Superior temporal gyrus (tissue), 1 donor: ENCODE results near the gene TSPEAR.
"Not testable (repeated sequence)": the region's sequence is repeated elsewhere in the genome, so short reads cannot be mapped to it uniquely, and the experiment has no call there.

Experiments
- DNase-seq: peaks from one replicate; pipeline ENCODE4 v3.0.0-alpha.2; 2016; ENCODE audit errors: extremely low spot score

TSPEAR gene

DNA sequence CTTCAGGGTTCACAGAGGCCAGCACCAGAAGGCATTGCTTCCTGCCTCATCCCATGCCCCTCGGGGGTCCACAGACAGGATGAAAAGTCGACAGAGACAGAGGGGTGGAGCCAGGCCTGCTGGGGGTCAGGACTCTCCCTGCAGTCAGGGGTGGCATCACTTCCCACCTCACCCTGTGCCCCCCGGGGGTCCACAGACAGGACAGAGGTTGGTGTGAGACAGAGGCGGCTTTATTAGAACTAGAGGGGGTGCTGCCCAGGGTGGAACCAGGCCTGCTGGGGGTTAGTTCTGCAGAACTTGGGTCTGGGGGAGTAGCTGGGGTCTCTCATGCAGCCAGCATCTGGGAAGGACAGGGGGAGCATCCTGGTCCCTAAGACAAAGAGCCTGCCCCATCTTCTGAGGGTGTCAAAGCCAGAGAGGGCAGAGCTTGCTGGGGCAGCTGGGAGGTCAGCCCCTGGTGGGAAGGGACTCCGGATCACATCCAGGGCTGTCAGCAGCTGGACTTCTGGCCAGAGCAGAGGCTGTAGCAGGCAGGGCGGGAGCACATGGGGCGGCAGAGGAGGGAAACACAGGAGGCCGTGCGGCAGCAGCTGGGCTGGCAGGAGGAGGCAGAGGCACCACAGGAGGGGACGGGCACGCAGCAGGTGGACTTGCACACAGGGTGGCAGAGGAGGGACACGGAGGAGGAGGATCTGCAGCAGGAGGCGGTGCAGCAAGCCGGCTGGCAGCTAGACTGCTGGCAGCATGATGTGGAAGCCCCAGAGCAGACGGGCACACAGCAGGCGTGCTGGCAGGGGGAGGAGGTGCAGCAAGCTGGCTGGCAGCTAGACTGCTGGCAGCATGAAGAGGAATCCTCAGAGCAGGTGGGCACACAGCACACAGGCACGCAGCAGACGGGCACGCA is 120.2 kb downstream of the TSPEAR start:
- not testable (repeated sequence) for DNase-seq

DNA sequence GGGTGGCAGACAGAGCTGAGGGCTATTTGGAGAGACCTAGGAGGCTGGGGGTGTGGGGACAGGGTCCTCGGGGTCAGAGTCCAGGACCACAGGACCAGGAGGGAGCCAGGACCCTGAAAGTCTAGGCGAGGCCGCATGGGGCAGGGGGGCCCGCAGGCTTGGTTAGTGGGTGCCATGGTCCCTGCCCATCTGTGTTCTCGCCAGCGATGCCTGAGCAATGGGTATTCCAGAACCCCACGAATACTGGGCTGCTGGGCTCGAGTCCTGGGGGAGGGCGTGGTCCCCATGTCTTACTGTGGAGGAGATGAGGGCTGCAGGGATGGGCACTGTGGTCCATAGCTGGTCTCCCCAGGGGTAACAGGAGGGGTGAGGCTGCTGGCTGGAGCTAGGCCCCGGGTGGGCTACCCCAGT is 121.1 kb downstream of the TSPEAR start:
- no peak for DNase-seq

DNA sequence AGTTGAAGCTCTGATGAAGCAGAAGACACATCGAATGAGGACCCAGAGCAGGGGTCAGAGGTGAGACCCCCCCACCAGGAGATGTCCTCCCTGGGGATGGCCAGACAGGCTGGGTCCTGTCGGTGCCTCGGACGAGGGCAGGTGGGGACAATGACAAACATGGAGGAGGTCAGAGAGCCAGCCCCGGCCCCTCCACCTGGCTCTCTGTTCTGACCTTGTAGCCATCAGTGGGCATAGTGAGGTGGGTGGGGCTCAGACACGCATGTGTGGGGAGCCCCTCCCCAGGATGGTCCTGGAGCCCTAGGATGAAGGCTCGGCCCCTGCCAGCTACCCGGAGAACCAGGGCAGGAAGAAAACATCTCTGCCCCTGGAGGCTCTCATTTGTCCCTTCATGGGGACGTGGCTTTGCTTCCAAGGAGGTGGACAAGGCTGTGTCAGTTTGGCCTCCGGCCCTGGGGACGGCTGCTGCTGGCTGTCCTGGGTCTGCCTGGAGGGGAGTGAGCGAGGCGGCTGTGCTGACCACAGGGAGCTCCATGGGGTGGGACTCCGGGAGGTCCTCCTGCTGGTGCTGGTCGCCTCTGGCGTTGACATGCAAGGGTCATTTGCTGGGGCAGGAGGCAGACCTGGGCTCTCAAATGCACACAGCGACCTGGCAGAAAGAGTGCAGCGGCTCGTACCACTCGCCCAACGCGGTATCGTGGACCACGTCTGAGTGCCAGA is 121.6 kb downstream of the TSPEAR start:
- no peak for DNase-seq

DNA sequence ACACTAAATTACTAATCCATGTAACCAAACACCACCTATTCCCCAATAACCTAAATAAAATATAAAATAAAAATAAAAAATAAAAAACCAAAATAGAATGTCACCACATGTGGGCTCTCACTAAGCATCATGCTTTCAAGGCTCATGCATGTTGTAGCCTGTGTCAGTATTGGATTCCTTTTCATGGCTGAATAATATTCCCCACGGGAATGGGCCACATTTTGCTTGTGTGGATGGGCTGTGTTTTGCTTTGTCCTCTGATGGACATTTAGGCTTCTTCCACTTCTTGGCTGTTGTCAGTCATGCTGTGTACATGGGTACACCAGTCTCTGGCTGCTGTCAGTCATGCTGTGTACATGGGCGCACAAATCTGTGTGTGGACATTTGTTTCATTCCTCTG is 122.3 kb downstream of the TSPEAR start:
- no peak for DNase-seq

DNA sequence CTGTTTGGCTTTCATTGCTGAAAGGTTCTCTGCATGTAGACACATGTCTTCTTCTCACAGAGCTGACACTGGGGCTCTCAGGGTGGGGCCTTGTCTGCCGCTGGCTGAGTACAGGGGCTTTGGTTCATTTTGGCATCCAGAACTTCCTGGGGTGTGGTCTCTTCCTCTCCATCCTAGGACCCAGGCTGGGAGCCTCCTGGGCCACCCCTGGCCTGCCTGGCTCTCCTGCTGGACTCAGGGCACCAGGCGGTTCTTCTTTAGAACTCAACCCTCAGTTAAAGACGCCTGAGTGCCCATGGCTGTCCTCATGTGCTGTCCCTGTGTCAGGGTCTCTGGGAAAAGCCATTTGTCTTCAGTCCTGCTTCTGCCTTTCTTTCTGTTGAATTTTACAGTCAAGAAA is 125.5 kb downstream of the TSPEAR start:
- no peak for DNase-seq

DNA sequence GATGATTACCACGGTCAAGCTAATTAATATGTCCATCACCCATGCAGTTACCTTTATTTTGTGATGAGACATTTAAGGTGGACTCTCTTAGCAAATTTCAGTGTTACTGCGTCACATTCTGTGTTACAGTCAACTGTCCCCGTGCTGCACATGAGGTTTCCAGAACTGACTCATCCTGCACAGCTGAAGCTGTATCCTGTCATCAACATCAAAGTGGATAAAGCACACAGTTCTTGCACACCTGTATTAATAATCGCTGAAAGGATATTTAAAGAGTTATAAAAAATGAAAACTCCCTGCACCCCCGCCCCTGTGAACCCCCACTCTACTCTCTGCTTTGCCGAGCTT is 127.6 kb downstream of the TSPEAR start:
- no peak for DNase-seq

DNA sequence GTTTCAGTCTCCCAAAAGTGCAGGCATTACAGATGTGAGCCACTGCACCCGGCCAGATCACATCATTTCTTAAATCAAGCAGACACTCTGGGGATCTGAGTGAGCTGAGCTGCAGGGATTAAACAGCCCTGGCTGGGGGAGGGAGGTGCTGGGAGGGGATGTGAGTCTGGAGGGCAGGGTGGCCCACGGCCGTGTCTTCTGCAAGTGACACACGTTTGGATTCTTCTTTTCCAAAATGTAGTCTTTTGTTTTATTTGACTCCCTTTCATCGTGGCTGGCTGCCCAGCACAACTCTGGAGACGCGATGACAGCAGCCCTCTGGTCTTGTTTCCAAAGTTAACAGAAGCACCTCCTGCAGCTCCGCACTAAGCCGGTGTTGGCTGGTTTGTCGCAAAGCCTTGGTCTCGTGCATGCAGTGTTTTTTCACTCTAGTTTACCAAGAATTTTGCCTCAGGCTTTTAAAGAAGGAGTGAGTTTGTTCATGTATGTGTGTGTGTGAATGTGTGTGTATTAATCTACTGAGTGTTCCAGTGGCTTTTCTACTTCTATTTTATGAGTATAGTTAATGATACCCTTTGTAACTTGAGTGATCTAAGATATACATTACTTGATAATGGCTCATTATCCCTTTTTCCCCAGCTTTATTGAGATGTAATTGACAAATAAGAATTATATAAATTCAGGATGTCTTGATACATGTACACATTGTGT is 128.1 kb downstream of the TSPEAR start:
- DNase-seq, result no peak

DNA sequence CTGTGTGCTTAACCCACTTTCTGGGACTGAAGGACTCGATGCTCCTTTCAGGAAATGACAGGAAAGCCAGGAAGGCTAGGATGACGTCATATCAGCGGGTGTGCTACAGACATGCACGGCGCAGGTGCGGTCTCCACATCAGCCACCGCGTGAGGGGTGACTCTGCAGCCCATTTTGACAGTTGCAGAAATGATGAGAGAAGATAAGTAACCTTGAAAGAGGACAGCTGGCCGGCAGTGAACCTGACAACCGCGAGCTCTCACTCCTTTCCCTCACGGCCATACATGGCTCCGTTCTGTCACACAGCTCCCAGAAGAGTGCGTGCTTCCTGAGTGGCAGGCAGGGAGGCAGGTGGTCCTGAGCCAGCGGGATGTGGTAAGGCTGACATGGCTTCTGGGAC is 129.3 kb downstream of the TSPEAR start:
- DNase-seq, result no peak

DNA sequence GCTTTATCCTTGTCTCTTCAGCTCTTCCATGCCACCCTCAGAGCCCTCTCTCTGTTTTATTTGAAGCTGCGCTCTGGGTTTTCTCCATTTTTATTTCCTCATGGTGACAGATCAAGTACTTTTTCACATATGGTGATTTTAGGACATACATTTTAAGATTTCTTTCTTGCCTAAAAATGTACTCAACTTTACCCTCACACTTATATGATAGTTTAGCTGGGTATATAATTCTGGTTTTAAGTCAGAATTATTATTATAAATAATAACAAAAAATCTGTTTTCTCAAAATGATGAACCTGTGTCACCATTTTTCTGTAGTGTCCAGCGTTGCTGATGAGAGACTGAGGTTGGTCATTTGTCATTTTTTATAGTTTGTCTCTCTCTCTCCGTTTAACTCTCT is 130.2 kb downstream of the TSPEAR start:
- no peak for DNase-seq

DNA sequence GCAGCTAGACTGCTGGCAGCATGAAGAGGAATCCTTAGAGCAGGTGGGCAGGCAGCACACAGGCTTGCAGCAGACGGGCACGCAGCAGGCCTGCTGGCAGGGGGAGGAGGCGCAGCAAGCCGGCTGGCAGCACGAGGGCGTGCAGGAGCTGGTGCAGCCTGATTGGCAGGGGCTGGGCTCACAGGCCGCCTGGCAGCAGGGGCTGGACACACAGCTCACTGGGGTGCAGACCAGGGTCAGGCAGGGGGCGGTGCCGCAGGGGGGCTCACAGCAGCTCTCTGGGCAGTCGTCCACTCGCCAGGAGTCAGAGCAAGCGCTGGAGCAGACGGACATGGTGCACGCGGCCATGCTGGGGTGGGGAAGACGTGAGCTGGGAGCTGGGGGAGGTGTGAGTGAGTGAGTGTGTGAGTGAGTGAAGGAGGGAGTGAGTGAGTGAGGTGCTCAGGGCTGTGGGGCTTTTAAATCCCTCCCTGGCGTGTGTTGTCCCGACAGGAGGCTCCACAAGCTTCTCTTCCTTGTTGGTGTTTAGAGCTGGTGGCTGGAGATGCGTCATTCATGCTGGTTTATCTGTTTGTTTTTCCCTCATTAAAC is 131.0 kb downstream of the TSPEAR start, which contains the start of gene KRTAP10-5:
TSS of gene KRTAP10-5 (minus strand) at position 374 of the 591 bp plus-strand sequence. CDS start at position 348, 26 bp downstream.
- not testable (repeated sequence) for DNase-seq

DNA sequence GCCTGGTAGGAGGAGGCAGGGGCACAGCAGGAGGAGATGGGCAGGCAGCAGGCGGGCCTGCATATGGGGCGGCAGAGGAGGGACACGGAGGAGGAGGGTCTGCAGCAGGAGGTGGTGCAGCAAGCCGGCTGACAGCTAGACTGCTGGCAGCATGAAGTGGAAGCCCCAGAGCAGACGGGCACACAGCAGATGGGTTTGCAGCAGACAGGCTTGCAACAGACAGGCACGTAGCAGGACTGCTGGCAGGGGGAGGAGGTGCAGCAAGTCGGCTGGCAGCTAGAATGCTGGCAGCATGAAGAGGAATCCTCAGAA is 131.6 kb downstream of the TSPEAR start:
- DNase-seq, result no peak

DNA sequence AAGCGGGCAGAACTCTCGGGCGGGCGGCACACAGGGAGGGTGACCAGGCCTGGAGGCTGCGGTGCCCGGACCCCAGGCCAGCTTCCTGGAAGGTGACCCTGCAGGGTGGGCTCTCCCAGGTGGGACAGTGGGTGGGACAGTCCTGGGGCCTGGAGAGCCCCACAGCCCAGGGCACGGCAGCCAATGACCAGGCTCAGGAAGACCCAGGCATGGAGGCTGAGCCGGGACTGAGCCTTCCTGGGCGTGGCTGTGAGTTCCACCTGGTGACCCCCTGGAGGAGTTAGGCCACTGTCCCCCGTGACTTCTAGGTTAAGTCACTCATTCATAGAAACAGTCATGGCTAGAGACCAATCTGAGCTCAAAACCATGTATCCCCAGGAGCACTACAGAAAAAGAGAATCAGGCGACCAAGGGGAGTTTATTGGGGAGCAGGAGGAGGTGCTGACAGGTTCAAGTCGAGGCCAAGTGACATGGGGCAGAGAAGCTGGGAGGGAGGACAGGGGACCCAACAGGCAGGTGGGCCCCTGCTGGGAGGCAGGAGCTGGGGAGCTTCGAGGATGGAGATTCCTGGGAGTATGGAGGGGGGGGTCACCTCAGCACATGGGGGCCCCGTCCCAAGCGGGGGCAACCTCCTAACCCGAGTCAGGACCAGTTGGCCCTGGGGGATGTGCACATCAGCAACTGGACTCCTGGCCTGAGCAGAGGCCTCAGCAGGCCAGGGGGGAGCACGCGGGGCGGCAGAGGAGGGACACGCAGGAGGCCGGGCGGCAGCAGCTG is 132.1 kb downstream of the TSPEAR start:
- no peak for DNase-seq

DNA sequence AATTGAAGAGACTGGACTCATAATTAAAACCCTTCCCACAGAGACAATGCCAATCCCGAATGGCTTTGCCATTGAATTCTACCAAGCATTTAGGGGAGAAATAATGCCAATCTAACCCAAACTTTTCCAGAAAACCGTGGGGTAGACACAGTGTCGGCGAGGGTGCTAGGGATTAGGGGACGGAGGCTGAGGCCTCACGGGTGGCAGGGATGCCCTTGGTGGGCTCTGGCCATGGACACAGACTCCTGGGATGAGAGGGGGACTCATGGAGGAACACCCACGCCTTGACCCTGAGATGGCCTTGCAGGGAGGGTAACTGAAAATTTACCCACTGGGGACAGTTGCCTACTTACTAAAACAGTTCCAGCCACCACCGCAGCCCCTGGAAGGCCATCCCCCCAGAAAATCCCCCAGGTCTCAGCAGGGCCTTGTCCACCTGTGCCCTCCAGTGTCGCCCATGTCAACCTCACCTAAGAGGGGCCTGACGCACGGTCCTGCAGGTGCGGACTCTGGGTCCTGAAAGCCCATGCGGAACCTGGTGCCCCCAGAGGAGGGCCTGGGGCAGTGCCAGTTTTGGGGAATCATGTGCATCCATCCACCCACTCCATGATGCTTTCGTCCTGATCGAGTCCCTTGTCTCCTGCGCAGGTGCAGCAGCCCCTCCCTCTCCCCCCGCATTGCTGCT is 132.9 kb downstream of the TSPEAR start:
- DNase-seq, result no peak

DNA sequence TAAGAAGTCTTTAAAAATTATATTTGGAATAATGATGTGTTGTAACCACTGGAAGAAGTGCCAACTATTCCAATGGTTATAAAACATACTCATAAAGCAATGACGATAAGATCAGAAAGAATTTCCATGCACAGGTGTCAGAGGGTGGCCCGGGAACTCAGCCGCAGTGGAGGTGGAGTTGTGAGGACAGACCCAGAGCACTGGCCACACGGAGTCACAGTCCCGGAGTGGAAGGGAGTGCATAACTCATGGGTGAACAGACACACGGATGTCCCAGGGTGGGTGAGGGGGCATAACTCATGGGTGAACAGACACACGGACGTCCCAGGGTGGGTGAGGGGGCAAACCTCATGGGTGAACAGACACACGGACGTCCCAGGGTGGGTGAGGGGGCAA is 135.3 kb downstream of the TSPEAR start:
- DNase-seq, result no peak

DNA sequence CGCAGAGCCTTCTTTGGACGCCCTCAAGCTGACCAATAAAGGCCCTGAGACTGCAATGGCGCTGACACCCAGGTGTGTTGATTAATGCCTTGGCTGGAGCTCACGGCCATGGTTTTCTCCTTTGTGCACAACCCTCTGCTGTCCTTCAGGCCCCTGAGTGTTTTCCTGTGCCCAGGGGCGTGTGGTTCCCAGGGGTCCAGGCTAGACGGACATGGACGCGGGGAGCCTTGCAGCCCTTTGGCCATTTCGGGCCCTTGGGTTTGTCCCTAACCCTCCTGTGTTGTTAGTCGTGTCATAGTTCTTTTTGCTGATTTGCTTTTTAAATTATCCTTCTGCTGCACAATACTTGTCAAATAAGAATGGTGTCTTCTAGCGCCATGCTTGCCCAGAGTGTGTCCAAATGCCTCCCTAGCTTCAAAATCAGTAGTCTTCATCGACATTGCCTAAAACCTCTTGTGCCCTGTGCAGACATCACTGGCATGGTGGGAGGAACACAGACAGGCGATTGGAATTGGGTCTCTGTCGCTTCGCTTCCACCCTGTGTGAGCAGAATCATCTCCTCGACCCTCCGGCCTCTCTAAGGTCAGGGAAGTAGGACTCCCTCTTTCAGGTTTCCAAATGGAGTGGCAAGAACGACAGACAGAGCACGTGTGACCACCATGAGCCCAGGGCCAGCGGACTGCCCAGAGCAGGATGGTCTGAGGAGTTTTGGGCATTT is 135.9 kb downstream of the TSPEAR start:
- DNase-seq, result no peak

DNA sequence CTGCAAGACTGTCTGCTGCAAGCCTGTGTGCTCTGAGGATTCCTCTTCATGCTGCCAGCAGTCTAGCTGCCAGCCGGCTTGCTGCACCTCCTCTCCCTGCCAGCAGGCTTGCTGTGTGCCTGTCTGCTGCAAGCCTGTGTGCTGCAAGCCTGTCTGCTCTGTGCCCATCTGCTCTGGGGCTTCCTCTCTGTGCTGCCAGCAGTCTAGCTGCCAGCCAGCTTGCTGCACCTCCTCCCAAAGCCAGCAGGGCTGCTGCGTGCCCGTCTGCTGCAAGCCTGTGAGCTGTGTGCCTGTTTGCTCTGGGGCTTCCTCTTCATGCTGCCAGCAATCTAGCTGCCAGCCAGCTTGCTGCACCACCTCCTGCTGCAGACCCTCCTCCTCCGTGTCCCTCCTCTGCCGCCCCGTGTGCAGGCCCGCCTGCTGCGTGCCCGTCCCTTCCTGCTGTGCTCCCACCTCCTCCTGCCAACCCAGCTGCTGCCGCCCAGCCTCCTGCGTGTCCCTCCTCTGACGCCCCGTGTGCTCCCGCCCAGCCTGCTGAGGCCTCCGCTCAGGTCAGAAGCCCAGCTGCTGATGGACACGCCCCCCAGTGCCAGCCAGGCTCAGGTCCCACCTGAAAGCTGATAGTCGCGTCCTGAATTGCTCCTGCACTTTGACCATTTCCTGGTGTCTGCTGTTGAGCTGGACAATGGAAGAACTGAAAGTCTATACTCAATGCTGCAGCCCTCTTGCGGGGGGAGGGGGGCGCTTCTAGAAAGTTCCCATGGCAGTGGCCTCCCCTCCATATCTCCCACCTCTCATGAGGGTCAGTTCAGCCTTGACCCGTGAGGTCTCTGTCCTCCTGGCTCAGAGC is 136.7 kb downstream of the TSPEAR start:
- no peak for DNase-seq

DNA sequence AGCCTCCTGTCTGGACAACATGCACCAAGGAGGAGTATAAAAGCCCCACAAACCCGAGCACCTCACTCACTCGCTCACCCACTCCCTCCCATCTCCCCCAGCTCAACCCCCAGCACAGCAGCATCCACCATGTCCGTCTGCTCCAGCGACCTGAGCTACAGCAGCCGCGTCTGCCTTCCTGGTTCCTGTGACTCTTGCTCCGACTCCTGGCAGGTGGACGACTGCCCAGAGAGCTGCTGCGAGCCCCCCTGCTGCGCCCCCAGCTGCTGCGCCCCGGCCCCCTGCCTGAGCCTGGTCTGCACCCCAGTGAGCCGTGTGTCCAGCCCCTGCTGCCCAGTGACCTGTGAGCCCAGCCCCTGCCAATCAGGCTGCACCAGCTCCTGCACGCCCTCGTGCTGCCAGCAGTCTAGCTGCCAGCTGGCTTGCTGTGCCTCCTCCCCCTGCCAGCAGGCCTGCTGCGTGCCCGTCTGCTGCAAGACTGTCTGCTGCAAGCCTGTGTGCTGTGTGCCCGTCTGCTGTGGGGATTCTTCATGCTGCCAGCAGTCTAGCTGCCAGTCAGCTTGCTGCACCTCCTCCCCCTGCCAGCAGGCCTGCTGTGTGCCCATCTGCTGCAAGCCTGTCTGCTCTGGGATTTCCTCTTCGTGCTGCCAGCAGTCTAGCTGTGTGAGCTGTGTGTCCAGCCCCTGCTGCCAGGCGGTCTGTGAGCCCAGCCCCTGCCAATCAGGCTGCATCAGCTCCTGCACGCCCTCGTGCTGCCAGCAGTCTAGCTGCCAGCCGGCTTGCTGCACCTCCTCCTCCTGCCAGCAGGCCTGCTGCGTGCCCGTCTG is 137.5 kb downstream of the TSPEAR start, which contains the start of gene KRTAP10-4:
TSS of gene KRTAP10-4 (plus strand) at position 100 of the 827 bp plus-strand sequence. CDS start at position 130, 30 bp downstream.
- not testable (repeated sequence) for DNase-seq

DNA sequence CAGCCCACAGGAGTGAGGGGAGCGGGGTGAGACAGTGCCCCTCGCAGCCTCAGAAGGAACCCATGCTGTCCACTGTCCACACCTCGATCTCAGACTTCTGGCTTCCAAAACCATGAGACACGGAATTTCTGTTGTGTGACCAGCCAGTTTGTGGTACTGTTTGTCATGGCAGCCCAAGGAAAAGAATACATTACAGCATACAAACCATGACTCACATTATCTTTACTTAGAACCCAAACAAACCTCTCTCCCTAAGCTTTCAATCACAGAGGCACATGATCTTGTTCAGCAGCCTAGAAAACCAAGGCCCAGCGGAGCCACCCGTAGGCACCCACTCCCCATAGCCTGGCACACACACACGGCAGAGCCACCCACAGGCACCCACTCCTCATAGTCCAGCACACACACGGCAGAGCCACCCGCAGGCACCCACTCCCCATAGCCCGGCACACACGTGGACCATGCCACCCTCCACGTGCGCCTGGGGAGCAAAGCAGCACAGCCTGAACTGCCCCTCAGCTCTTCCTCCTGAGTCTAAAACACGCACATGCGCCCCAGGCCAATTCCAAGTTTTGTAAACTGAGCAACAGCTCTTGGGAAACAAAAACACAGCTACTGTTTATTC is 138.3 kb downstream of the TSPEAR start:
- DNase-seq, result peak; percentile 10
